HepG2 (cell line): ENCODE measurements around the gene ZNF527. TPM values are rescaled to one million over a fixed set of nuclear protein-coding genes. Genes with fewer than 3 reads are reported as not detected.

Experiments
- CEBPB ChIP-seq: IDR thresholded peaks from 2 replicates; pipeline ENCODE4 v1.6.1; 2011; ENCODE audit warnings: low read depth, low read length, improper control_type of control experiment, borderline replicate concordance
- FOXC1 ChIP-seq: sonication (generic); formaldehyde crosslinking; IDR thresholded peaks from 2 replicates; pipeline ENCODE4 v1.8.0; 2022; ENCODE audit warnings: mild to moderate bottlenecking, missing genetic modification reagents, borderline replicate concordance
- HDAC1 ChIP-seq: sonication (generic); formaldehyde crosslinking; IDR thresholded peaks from 2 replicates; pipeline ENCODE4 v1.5.1; 2020; ENCODE audit warnings: mild to moderate bottlenecking, missing genetic modification reagents
- HDAC2 ChIP-seq: sonication (generic); formaldehyde crosslinking; IDR thresholded peaks from 2 replicates; pipeline ENCODE4 v1.4.0; 2020; ENCODE audit warnings: missing genetic modification reagents
- HNRNPL ChIP-seq: fragments of 200-400 bp; formaldehyde crosslinking; IDR thresholded peaks from 2 replicates; pipeline ENCODE4 v1.6.1; 2017; ENCODE audit warnings: mild to moderate bottlenecking, low read depth, low read length
- KLF6 ChIP-seq: IDR thresholded peaks from 2 replicates; pipeline ENCODE4 v1.8.0; 2016; ENCODE audit warnings: missing biosample characterization, missing genetic modification reagents
- NFAT5 ChIP-seq: sonication (generic); formaldehyde crosslinking; IDR thresholded peaks from 2 replicates; pipeline ENCODE4 v1.4.0; 2020; ENCODE audit warnings: missing genetic modification reagents
- TAF1 ChIP-seq: sonication (generic); formaldehyde crosslinking; IDR thresholded peaks from 2 replicates; pipeline ENCODE4 v1.4.0; 2020; ENCODE audit warnings: missing genetic modification reagents
- TFAP4 ChIP-seq: sonication (generic); IDR thresholded peaks from 2 replicates; pipeline ENCODE4 v1.6.1; 2016; ENCODE audit warnings: low read depth, borderline replicate concordance
- YY1 ChIP-seq: IDR thresholded peaks from 2 replicates; pipeline ENCODE4 v1.6.1; 2011; ENCODE audit warnings: low read length, low read depth, moderate library complexity, mild to moderate bottlenecking; ENCODE audit not compliant: insufficient read depth, insufficient replicate concordance
- ZBTB33 ChIP-seq: sonication (generic); formaldehyde crosslinking; IDR thresholded peaks from 2 replicates; pipeline ENCODE4 v1.4.0; 2020; ENCODE audit warnings: missing genetic modification reagents
- ZFX ChIP-seq: sonication (generic); formaldehyde crosslinking; IDR thresholded peaks from 2 replicates; pipeline ENCODE4 v1.4.0; 2020; ENCODE audit warnings: mild to moderate bottlenecking, low read depth, missing genetic modification reagents, moderate library complexity
- ZGPAT ChIP-seq: IDR thresholded peaks from 2 replicates; pipeline ENCODE4 v1.6.1; 2016; ENCODE audit warnings: mild to moderate bottlenecking
- ZNF614 ChIP-seq: IDR thresholded peaks from 2 replicates; pipeline ENCODE4 v1.6.1; 2018; ENCODE audit warnings: missing biosample characterization, missing genetic modification reagents, inconsistent platforms, borderline replicate concordance
- ZNF878 ChIP-seq: sonication (generic); formaldehyde crosslinking; IDR thresholded peaks from 2 replicates; pipeline ENCODE4 v1.8.1; 2023; ENCODE audit warnings: mild to moderate bottlenecking, missing genetic modification reagents, moderate library complexity
- ZSCAN21 ChIP-seq: sonication (generic); formaldehyde crosslinking; IDR thresholded peaks from 2 replicates; pipeline ENCODE4 v1.8.0; 2022; ENCODE audit warnings: mild to moderate bottlenecking, missing genetic modification reagents, moderate library complexity, borderline replicate concordance
- ZSCAN5A ChIP-seq: sonication (generic); formaldehyde crosslinking; IDR thresholded peaks from 2 replicates; pipeline ENCODE4 v1.8.0; 2022; ENCODE audit warnings: mild to moderate bottlenecking, missing genetic modification reagents, borderline replicate concordance
- polyA plus RNA-seq, 8 experiments: library from polyadenylated mRNA; depleted of rRNA in 3 of 8; stranded (reverse) in 7 of 8; unstranded in 1 of 8; fragments of >200 nt; fragmentation: Illumina TruSeq in 4 of 8; extraction: Trizol in 4 of 8; gene quantifications; 2 replicates each; pipeline versions ENCODE4 v1.2.1 to v1.2.3, GENCODE V29; 2011 to 2016; ENCODE audit warnings: low read depth in 4 of 8, missing spikeins in 1 of 8, mixed read lengths in 1 of 8; ENCODE audit not compliant: insufficient read depth in 1 of 8
- total RNA-seq, 5 experiments: library from RNA; depleted of rRNA; stranded (reverse); fragments of >200 nt; fragmentation: Illumina TruSeq; extraction: Trizol; gene quantifications; 2 replicates each; pipeline ENCODE4 v1.2.3, GENCODE V29; 2016; ENCODE audit warnings: low read depth in 1 of 5

Gene ZNF527
- total and polyA plus RNA-seq, 2 of the 13 experiments (the other 11 are each of a cell fraction or from before 2014, with no cell fraction given) = 1.0 to 3.5 TPM

GRCh38 chr19:37370880-37371661, at the start of gene ZNF527 (continued):
- TF ChIP-seq NFAT5 (CRISPR knock-in tag) (no peak; the same call in 1 of the 2 replicates), ZGPAT (CRISPR knock-in tag) (peak; percentile 89), CEBPB (no peak), ZSCAN5A (CRISPR knock-in tag) (peak; percentile 6; the same call in 1 of the 2 replicates), ZBTB33 (0 out of 2 replicates have a peak, but pooled peaks have one; percentile 6), ZNF878 (CRISPR knock-in tag) (no peak), TFAP4 (peak; percentile 19; the same call in 1 of the 2 replicates), FOXC1 (CRISPR knock-in tag) (peak; percentile 70), ZNF614 (CRISPR knock-in tag) (peak; percentile 92; the same call in 1 of the 2 replicates), YY1 (peak; percentile 81), ZSCAN21 (CRISPR knock-in tag) (peak; percentile 68; the same call in 1 of the 2 replicates), KLF6 (CRISPR knock-in tag) (peak; percentile 54), HDAC2 (CRISPR knock-in tag) (peak; percentile 36; the same call in 1 of the 2 replicates), TAF1 (CRISPR knock-in tag) (peak; percentile 64; the same call in 1 of the 2 replicates), HDAC1 (CRISPR knock-in tag) (peak; percentile 77), ZFX (CRISPR knock-in tag) (peak; percentile 89), HNRNPL (no peak)
